Liver (tissue), 9 donors: ENCODE results near the gene DNAJB6. TPM values are rescaled to one million over a fixed set of nuclear protein-coding genes. Genes with fewer than 3 reads are reported as not detected.

Source experiments
- DNase-seq: peaks from one replicate; pipeline ENCODE4 v3.0.0-alpha.2; 2017; ENCODE audit warnings: low spot score
- H3K27ac ChIP-seq, 2 donors: one replicate each; pipeline ENCODE4 v1.7.0; 2013; ENCODE audit warnings: inconsistent platforms in 2 of 2, low read length in 2 of 2, control low read depth in 1 of 2, low read depth in 1 of 2, mild to moderate bottlenecking in 1 of 2
- H3K27me3 ChIP-seq, 4 donors: one replicate each; pipeline versions ENCODE4 v1.6.1 to v1.7.0; 2013; ENCODE audit warnings: low read length in 3 of 4, inconsistent platforms in 1 of 4, mild to moderate bottlenecking in 1 of 4, moderate library complexity in 1 of 4; ENCODE audit not compliant: control insufficient read depth in 4 of 4, insufficient read depth in 4 of 4
- H3K36me3 ChIP-seq, 4 donors: one replicate each; pipeline versions ENCODE4 v1.6.1 to v1.7.0; 2013; ENCODE audit warnings: low read length in 3 of 4, mild to moderate bottlenecking in 3 of 4, low read depth in 1 of 4, moderate library complexity in 1 of 4; ENCODE audit not compliant: control insufficient read depth in 4 of 4, insufficient read depth in 3 of 4
- H3K4me1 ChIP-seq, 4 donors: one replicate each; pipeline versions ENCODE4 v1.6.1 to v1.7.0; 2013; ENCODE audit warnings: low read length in 3 of 4, mild to moderate bottlenecking in 3 of 4, moderate library complexity in 1 of 4; ENCODE audit not compliant: control insufficient read depth in 4 of 4, insufficient read depth in 4 of 4
- H3K4me3 ChIP-seq, 3 donors: one replicate each; pipeline versions ENCODE4 v1.6.1 to v1.7.0; 2013; ENCODE audit warnings: low read length in 3 of 3, control low read depth in 1 of 3, low read depth in 1 of 3, mild to moderate bottlenecking in 1 of 3
- H3K9ac ChIP-seq, 2 donors: one replicate each; pipeline ENCODE4 v1.7.0; 2013; ENCODE audit warnings: low read length in 2 of 2, mild to moderate bottlenecking in 2 of 2, moderate library complexity in 2 of 2, control low read depth in 1 of 2, low read depth in 1 of 2
- H3K9me3 ChIP-seq, 4 donors: one replicate each; pipeline versions ENCODE4 v1.6.1 to v1.7.0; 2013; ENCODE audit warnings: low read length in 3 of 4; ENCODE audit not compliant: control insufficient read depth in 4 of 4
- EGR1 ChIP-seq, 2 donors: IDR thresholded peaks; 2 replicates each; pipeline ENCODE4 v1.6.1; 2016 to 2018; ENCODE audit warnings: antibody characterized with exemption in 2 of 2, low read depth in 2 of 2
- FOXA1 ChIP-seq: IDR thresholded peaks from 2 replicates; pipeline ENCODE4 v1.6.1; 2016; ENCODE audit warnings: antibody characterized with exemption
- FOXA2 ChIP-seq: IDR thresholded peaks from 2 replicates; pipeline ENCODE4 v1.6.1; 2016; ENCODE audit warnings: antibody characterized with exemption
- GABPA ChIP-seq, 2 donors: IDR thresholded peaks in 1 of 2; conservative IDR thresholded peaks in 1 of 2; 2 replicates each; pipeline ENCODE4 v1.6.1; 2016; ENCODE audit warnings: antibody characterized with exemption in 2 of 2, mild to moderate bottlenecking in 1 of 2, moderate library complexity in 1 of 2
- HNF4A ChIP-seq, 2 donors: conservative IDR thresholded peaks; 2 replicates each; pipeline ENCODE4 v1.6.1; 2016; ENCODE audit warnings: antibody characterized with exemption in 2 of 2, mild to moderate bottlenecking in 2 of 2
- HNF4G ChIP-seq: IDR thresholded peaks from 2 replicates; pipeline ENCODE4 v1.6.1; 2016; ENCODE audit warnings: antibody characterized with exemption
- JUND ChIP-seq, 2 donors: IDR thresholded peaks; 2 replicates each; pipeline ENCODE4 v1.6.1; 2016; ENCODE audit warnings: antibody characterized with exemption in 2 of 2
- MAX ChIP-seq: IDR thresholded peaks from 2 replicates; pipeline ENCODE4 v1.6.1; 2016; ENCODE audit warnings: antibody characterized with exemption
- NR2F2 ChIP-seq: IDR thresholded peaks from 2 replicates; pipeline ENCODE4 v1.6.1; 2016; ENCODE audit warnings: antibody characterized with exemption
- RAD21 ChIP-seq, 2 donors: IDR thresholded peaks; 2 replicates each; pipeline ENCODE4 v1.6.1; 2016; ENCODE audit warnings: antibody characterized with exemption in 2 of 2, mild to moderate bottlenecking in 2 of 2
- RXRA ChIP-seq, 2 donors: IDR thresholded peaks; 2 replicates each; pipeline ENCODE4 v1.6.1; 2017 to 2018; ENCODE audit warnings: antibody characterized with exemption in 2 of 2, mild to moderate bottlenecking in 1 of 2
- SP1 ChIP-seq: IDR thresholded peaks from 2 replicates; pipeline ENCODE4 v1.6.1; 2018; ENCODE audit warnings: antibody characterized with exemption, mild to moderate bottlenecking
- TAF1 ChIP-seq: conservative IDR thresholded peaks from 2 replicates; pipeline ENCODE4 v1.6.1; 2016; ENCODE audit warnings: antibody characterized with exemption, mild to moderate bottlenecking
- YY1 ChIP-seq: IDR thresholded peaks from 2 replicates; pipeline ENCODE4 v1.6.1; 2016; ENCODE audit warnings: antibody characterized with exemption, mild to moderate bottlenecking
- WGBS: extraction: QIAGEN DNeasy Blood & Tissue Kit; methylation state at CpG from one replicate; pipeline ENCODE4 v1.1.7; 2013; 5-methylcytosine and 5-hydroxymethylcytosine counted together
- polyA plus RNA-seq, 2 donors: library from polyadenylated mRNA; stranded (reverse) in 1 of 2; unstranded in 1 of 2; fragments of 200-250 nt in 1 of 2; fragments of >200 nt in 1 of 2; fragmentation: Nextera tagmentation in 1 of 2; extraction: Ambion mirVana in 1 of 2; gene quantifications; one replicate each; pipeline versions ENCODE4 v1.2.1 to v1.2.3, GENCODE V29; 2013 to 2015
- total RNA-seq, 2 donors: library from RNA; depleted of rRNA; stranded (reverse); fragments of >200 nt; gene quantifications; one replicate each; pipeline ENCODE4 v1.2.3, GENCODE V29; 2014
- TF ChIP-seq, protein P1 (sequence below): IDR thresholded peaks from 2 replicates; pipeline ENCODE4 v1.6.1; 2016; ENCODE audit warnings: antibody characterized with exemption
- TF ChIP-seq, protein P2 (sequence below): IDR thresholded peaks from 2 replicates; pipeline ENCODE4 v1.6.1; 2016; ENCODE audit warnings: antibody characterized with exemption, mild to moderate bottlenecking
- TF ChIP-seq, protein P3 (sequence below): fragments of 150-350 bp; IDR thresholded peaks from 2 replicates; pipeline ENCODE4 v1.5.1; 2017; ENCODE audit warnings: improper control_type of control experiment, low read depth, low read length; ENCODE audit not compliant: missing input control
- TF ChIP-seq, protein P4 (sequence below): IDR thresholded peaks from 2 replicates; pipeline ENCODE4 v1.6.1; 2016; ENCODE audit warnings: antibody characterized with exemption
- donor health status: healthy.
- donor health status: healthy.
- donor health status: healthy.
- donor health status: healthy.
- donor health status: healthy.

The DNAJB6 gene
- total and polyA plus RNA-seq, 4 donors: 26.5 to 46.6 (median 42.4) TPM

DNA sequence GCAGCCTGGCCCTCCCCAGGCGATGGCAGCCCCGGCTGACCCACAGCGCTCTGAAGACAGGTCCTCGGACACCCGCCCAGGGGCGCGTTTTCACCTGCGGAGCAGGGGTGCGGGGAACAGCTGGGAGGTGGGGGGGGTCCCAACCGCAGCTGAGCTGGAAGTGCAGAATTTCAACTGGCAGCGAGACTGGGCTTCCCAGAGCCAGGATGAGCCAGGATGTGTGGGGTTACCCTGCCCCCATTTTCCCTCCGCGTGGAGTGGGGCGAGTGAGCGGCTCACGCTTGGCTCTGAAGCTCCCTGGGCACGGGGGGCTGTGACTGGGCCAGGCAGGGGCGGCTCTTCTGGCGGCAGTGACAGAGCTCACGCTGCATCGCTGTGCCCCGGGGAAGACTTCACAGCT, 70.2 kb downstream of the DNAJB6 start:
- no peak for DNase-seq
- Histone ChIP-seq H3K36me3 (peaks cover 0 to 20% (median 3%) of the 10 kb centered on the region in 4 donors), H3K9me3 (no peaks in the 10 kb centered on the region), H3K27ac (no peak overlapping the region), H3K9ac (no peak overlapping the region), H3K4me3 (no peak overlapping the region), H3K27me3 (no peaks in the 10 kb centered on the region), H3K4me1 (no peaks in the 10 kb centered on the region)
- WGBS: 98% methylated on average over 22 of the region's 22 CpGs
- TF ChIP-seq RAD21 (IDR thresholded peaks at IDR 0.05) (no peak), RXRA (IDR thresholded peaks at IDR 0.05) (no peak), SP1 (no peak)
- TF ChIP-seq, protein P1, sequence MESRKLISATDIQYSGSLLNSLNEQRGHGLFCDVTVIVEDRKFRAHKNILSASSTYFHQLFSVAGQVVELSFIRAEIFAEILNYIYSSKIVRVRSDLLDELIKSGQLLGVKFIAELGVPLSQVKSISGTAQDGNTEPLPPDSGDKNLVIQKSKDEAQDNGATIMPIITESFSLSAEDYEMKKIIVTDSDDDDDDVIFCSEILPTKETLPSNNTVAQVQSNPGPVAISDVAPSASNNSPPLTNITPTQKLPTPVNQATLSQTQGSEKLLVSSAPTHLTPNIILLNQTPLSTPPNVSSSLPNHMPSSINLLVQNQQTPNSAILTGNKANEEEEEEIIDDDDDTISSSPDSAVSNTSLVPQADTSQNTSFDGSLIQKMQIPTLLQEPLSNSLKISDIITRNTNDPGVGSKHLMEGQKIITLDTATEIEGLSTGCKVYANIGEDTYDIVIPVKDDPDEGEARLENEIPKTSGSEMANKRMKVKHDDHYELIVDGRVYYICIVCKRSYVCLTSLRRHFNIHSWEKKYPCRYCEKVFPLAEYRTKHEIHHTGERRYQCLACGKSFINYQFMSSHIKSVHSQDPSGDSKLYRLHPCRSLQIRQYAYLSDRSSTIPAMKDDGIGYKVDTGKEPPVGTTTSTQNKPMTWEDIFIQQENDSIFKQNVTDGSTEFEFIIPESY: no peak

DNA sequence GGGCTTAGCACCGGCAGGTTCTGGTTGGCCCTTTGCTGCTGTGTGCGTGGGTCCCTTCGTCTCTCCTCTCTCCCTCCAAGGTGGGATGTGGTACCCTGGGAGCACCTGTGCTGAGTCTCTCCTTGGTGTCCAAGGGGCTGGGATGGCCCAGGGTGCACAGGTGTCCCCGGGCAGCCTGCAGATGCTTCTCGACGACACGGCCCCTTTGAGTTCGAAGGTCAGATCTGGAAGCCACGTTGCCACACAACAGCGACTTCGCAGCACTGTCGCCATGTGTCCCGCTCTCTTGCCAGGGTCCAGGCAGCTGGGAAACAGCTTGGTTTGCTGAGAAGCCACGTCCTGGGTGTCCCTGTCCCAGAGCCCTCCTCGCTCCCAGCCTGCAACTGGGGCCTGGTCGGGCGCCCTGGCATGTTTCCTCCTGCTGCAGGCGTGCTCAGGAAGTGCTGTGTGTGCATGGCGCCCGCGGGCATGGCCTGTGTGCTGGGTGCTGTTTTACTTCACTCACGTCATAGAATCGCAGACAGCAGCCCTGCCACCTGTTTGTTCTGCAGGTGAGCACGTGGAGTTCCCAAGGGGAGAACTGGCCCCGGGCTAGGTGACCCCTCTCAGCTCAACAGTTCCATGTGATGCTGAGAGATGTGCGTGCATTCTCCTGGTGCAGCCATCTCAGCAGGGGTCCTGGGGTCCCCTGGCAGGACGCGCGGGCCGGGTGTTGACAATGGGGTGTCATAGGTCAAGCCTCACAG, 70.9 kb downstream of the DNAJB6 start:
- Histone ChIP-seq H3K9ac (no peak overlapping the region), H3K27ac (no peak overlapping the region), H3K36me3 (peaks cover 0 to 15% (median 3%) of the 10 kb centered on the region in 4 donors), H3K4me1 (no peaks in the 10 kb centered on the region), H3K4me3 (no peak overlapping the region), H3K9me3 (no peaks in the 10 kb centered on the region), H3K27me3 (no peaks in the 10 kb centered on the region)
- WGBS: 88% methylated on average over 30 of the region's 30 CpGs
- DNase-seq: no peak
- no peak for TF ChIP-seq SP1
- TF ChIP-seq, protein P2, sequence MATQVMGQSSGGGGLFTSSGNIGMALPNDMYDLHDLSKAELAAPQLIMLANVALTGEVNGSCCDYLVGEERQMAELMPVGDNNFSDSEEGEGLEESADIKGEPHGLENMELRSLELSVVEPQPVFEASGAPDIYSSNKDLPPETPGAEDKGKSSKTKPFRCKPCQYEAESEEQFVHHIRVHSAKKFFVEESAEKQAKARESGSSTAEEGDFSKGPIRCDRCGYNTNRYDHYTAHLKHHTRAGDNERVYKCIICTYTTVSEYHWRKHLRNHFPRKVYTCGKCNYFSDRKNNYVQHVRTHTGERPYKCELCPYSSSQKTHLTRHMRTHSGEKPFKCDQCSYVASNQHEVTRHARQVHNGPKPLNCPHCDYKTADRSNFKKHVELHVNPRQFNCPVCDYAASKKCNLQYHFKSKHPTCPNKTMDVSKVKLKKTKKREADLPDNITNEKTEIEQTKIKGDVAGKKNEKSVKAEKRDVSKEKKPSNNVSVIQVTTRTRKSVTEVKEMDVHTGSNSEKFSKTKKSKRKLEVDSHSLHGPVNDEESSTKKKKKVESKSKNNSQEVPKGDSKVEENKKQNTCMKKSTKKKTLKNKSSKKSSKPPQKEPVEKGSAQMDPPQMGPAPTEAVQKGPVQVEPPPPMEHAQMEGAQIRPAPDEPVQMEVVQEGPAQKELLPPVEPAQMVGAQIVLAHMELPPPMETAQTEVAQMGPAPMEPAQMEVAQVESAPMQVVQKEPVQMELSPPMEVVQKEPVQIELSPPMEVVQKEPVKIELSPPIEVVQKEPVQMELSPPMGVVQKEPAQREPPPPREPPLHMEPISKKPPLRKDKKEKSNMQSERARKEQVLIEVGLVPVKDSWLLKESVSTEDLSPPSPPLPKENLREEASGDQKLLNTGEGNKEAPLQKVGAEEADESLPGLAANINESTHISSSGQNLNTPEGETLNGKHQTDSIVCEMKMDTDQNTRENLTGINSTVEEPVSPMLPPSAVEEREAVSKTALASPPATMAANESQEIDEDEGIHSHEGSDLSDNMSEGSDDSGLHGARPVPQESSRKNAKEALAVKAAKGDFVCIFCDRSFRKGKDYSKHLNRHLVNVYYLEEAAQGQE: no peak
- TF ChIP-seq FOXA2: no peak
- no peak for TF ChIP-seq RXRA (IDR thresholded peaks at IDR 0.05)
- TF ChIP-seq, protein P1: no peak
- TF ChIP-seq TAF1: no peak
- TF ChIP-seq FOXA1: no peak
- no peak for TF ChIP-seq JUND (IDR thresholded peaks at IDR 0.05)
- no peak for TF ChIP-seq RAD21 (IDR thresholded peaks at IDR 0.05)
- TF ChIP-seq HNF4A (conservative IDR thresholded peaks at IDR 0.05): no peak
- TF ChIP-seq, protein P3, sequence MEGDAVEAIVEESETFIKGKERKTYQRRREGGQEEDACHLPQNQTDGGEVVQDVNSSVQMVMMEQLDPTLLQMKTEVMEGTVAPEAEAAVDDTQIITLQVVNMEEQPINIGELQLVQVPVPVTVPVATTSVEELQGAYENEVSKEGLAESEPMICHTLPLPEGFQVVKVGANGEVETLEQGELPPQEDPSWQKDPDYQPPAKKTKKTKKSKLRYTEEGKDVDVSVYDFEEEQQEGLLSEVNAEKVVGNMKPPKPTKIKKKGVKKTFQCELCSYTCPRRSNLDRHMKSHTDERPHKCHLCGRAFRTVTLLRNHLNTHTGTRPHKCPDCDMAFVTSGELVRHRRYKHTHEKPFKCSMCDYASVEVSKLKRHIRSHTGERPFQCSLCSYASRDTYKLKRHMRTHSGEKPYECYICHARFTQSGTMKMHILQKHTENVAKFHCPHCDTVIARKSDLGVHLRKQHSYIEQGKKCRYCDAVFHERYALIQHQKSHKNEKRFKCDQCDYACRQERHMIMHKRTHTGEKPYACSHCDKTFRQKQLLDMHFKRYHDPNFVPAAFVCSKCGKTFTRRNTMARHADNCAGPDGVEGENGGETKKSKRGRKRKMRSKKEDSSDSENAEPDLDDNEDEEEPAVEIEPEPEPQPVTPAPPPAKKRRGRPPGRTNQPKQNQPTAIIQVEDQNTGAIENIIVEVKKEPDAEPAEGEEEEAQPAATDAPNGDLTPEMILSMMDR: no peak
- no peak for TF ChIP-seq GABPA (IDR thresholded peaks at IDR 0.05 in 1 of 2, conservative IDR thresholded peaks at IDR 0.05 in 1 of 2)
- TF ChIP-seq NR2F2: no peak
- no peak for TF ChIP-seq HNF4G
- no peak for TF ChIP-seq YY1
- TF ChIP-seq, protein P4, sequence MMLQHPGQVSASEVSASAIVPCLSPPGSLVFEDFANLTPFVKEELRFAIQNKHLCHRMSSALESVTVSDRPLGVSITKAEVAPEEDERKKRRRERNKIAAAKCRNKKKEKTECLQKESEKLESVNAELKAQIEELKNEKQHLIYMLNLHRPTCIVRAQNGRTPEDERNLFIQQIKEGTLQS: no peak
- TF ChIP-seq EGR1 (IDR thresholded peaks at IDR 0.05; ENCODE audit: low read depth in 2 of 2): no peak
- no peak for TF ChIP-seq MAX
